Fibroblast of skin of abdomen (primary cell): Measurements from ENCODE around the gene CPVL.
A peak's percentile ranks its signal among the peaks of the same experiment; 100 is the strongest.
"Not testable (repeated sequence)": the region's sequence is repeated elsewhere in the genome, so short reads cannot be mapped to it uniquely, and the experiment has no call there.

ENCODE experiments used
- DNase-seq: peaks from one replicate; pipeline ENCODE4 v3.0.0-alpha.2; 2013

Gene CPVL

DNA sequence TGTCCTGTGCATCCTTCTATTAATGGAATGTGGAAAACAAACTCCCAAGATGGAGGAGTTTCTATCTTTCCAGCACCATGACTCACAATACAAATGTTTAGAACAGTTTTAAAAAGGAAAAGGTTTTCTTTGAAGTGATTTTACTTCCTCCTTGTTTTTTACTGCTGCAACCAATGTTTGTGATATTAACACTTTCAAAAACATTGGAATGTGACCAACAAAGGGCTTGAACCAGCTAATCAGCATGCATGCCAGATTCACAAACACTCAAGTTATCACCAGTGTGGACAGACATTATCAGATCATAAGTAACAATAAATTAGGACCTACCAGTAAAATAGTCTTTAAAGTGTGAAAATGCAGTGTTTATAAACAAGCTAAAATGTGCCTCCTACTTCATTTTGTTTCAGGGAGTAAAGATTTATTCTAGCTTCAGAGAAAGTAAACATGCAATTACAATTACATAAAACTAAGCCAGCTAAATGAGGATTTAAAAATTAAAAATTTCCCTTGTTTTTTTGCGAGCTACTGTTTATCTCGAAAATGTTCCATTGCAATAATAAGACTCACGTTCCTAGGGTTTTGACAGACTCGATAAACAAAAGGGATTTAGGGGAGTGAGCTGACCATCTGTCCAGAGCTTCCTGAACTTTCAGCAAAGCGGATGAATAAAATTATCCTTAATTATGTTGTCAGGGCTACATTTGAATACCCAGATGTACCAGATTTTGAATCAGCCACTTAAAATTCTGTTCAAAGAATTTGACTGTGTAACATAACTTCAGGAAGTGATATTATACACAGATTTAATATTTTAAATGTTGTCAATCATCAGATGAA, 29.8 kb downstream of the CPVL start:
- no peak for DNase-seq

DNA sequence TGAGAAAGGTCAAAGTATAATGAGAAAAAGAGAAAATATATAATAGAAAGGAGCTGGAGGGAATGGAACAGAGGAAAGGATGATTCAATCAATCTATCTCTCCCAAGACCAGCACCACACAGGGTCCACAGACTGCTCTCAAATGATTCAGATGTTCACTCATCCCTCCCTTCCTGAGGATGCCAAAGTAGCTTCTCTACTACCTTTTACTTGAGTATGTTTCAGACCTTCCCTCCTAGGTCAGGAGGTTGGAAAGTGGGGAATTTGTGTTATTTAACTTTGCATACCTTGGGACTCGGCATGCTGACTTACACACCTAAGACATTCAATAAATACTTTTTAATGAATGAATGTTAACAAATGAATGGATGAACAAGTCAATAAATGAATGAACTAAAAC, 30.6 kb downstream of the CPVL start:
- DNase-seq: no peak

DNA sequence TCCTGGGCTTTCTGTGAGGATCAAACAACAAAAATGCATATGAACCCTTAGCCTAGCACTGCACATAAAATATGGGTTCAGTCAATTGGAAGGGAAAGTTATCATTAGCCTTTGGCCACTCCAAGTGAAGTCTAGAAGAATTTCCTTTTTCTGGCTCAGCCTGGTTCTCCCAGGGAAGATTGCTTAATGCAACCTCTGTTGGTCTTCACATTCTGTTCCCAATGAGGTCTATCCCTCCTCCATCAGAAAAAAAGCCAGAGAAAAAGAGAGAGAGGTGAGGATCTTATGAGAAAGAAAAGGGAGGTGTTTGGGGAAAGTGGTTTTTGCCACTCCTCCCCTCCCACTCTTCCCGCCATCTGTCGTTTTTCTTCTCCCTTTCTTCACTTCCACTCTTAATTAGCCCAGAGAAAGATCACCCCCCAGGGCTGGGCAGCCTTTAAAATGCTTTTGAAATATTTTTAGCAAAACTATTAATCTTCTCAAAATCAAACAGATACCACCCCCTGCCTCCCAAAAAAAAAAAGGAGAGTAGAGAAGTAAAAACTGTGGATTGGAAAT, 31.1 kb downstream of the CPVL start:
- no peak for DNase-seq

DNA sequence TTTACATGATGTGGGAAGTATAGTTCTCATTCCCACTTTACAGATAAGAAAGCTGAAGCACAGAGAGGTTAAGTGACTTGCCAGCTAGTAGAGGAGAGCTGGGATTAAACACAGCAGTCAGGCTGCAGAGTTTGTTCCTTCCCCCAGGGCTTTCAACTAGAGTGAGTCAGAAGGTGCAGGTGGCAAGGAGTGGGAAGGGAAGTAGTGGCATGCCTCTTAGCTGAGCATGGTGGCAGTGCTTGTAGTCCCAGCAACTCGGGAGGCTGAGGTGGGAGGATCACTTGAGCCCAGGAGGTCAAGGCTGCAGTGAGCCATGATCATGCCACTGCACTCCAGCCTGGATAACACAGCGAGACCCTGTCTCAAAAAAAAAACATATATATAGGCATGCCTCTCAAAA, 32.1 kb downstream of the CPVL start:
- not testable (repeated sequence) for DNase-seq

DNA sequence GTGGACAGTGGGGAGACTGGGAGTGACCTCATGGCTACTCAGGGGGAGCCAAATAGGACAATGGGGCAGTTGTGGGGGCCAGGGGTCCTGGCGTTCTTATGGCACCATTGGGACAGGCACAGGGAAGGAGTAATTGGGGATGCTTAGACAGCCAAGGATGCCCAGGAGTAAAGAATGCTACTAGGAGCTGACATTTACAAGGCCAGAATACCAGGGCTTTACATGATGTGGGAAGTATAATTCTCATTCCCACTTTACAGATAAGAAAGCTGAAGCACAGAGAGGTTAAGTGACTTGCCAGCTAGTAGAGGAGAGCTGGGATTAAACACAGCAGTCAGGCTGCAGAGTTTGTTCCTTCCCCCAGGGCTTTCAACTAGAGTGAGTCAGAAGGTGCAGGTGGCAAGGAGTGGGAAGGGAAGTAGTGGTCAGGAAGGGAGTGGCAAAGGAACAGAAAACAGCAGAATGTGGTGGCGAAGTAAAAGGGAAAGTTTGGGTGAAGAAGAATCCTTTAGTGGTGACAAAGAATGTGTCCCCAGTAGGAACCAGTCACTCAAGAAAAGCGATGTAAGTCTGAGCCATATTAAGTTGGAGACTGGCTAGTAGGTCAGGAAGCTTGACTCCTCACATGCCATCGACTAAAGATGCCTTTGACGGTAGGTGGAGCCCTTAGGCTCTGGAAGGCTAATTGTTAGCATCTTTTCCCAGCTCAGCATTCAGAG, 32.8 kb downstream of the CPVL start:
- DNase-seq: peak; percentile 18

DNA sequence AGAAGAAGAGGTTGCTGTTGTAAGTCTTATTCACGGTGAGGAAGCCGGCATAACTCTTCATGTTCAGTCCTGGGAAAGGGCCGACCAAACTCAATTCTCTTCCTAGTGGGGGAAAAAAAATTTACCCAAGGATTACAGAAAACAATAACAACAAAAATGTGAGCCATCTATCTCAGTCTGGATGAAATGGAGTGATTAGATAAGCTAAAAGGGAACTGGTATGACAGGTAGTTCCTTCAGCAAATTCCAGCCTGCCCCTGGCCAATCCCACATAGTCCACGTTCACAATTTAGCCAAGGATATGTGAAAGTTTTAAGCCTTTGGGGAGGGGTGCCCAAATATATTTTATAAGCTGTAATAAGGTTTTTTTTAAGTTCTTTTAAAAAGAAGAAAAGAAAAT, 33.6 kb downstream of the CPVL start:
- DNase-seq: no peak

DNA sequence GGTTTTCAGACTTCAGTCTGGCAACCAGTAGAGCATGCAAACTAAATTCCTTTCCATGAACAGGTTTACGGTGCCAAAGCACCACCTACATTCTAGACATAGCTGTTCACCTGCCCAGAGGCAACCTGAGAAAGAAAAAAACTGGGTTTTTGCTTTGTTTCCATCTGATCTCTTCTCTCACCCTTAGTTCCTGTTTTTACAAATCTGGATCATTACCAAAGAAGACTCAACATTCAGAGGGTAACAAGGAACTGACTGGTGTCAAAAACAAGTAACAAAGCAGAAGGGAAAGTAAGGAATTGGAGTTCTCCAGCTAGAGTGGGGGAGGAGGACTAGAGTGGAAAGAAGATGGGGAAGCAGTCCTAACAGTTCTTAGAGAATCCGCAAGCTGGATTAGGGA, 36.4 kb downstream of the CPVL start:
- no peak for DNase-seq

DNA sequence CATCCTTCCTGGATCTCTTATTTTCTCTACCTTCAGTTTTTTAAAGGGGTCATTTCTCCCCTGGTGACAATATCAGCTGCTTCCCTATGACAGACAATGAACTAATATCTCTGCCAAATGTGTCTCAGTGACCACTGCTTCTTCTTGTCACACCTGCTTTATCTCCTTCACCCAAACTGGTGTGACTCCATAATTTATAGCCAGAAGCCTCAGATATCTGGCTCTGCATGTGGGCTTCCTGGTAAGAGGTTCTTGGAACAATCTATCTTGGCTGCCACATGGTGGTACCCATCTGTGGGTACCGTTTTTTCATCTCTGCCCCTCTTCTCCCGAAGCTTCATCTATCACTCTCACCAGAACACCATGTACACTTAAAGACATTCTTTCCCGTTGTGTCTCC, 37.0 kb downstream of the CPVL start:
- DNase-seq: no peak

DNA sequence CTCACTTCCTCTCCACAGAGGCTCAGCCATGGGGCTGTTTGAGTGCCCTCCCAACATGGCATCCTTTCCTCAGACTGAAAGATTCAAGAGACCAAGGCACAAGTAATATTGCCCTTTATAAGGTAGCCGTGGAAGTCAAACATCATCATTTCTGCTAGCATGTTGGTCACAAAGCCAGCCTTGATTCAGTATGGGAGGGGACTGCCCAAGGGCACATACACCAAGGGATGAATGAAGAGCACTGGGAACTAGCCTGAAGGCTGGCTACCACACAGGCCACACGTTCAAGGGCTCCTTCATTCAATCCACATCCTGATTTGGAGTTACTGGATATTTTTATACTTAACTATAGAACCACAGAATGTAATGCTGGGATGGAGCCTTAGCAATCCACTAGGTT, 39.3 kb downstream of the CPVL start:
- no peak for DNase-seq

DNA sequence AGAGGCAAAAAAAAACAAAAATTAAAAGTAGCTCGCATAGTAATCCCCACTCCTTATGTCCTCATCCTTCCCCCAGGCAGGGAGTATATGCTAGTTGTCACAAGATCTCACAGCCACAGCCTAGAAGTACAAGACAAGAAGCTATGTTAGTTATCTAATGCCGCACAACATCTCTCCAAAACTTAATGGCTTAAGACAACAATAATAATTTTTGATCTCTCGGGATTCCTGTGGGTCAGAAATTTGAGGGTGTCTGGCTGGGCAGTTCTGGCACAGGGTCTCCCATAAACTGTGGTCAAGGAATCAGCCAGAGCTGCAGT, 39.7 kb downstream of the CPVL start:
- no peak for DNase-seq

DNA sequence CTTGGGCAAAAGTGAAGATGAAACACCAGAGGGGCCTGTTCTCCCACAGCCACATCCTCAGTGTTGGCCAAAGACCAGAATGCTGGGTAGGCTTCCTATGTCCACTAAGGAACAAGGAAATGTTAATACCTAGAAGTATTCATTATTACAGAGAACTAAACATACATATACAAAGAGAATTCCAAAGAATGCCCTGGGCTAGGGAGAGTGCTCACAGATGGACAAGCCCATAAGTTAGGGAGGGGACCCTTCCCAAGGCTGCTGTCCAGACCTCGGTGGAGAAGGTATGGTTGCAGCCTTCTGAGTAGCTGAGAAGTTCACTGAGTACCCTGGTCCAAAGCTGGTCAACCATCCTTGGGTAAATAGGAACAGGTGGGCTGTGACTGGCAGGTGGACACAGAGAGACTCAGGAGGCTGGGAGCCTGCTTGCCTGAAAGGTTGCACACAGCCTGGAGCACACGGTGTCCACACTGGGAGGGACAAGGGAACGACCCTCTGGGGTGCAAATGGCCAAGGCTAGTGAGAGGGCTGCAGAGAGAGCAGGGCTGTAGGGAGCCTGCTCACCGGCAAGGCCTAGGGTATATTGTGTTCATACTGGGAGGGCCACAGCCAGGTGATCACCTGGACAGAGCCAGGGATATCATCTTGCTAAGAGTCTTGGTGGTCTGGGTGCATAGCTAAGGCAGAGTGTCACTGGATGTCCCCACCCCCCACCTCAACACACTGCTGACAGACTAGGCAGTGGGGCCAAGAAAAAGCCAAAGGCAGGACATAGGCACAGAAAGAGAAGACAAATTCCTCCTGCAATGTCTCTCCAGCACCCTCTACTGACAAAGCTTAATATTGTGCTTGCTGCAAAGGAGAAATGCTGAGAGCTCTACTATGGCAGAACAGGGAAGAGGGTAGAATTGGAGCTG, 40.3 kb downstream of the CPVL start:
- peak; percentile 75 for DNase-seq

DNA sequence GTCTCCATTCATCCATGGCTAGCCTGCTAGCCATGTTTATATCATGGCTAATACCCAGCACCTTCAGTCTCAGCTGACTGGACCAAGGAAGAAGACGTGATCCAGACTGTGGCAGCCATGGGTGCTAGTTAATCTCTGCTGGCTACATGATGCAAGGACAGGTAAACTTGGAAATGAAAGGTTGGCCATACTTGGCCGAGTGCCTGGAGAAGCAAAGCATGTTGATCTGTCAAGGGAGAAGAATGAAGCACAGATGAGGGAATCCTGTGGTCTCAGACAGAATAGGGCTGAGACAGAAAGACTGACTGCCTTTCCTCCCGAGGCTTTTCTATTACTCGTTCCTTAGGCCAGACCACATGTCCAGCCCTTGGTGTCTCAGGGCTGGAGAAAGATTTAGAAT, 41.1 kb downstream of the CPVL start:
- DNase-seq: peak; percentile 72

DNA sequence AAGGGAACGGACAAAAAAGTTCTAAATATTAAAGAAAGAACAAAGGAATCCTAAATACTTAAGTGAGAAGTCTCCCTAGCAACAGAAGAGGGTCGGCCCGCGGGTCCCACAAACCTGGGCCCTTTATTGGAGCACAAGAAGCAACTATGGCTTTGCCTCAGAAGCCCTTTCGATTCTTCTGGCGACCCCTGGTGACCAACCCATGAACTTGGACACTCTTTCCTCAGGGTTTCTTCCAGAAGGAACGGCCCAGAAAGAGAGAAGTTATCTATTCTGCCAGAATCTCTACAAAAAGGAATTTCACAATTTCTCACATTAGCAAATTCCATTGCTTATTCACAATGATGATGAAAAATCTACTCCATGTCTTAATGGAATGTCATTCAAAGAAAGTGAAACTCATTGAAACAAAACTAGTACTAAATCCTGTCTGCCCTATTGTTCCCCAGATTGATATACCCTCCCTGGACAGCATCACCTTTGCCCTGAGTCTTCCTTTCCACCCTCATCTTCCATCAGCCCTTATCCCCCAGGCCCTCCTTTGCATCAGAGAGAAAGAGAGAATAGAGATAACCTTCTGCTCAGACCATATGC, 43.7 kb downstream of the CPVL start:
- DNase-seq: peak; percentile 86

DNA sequence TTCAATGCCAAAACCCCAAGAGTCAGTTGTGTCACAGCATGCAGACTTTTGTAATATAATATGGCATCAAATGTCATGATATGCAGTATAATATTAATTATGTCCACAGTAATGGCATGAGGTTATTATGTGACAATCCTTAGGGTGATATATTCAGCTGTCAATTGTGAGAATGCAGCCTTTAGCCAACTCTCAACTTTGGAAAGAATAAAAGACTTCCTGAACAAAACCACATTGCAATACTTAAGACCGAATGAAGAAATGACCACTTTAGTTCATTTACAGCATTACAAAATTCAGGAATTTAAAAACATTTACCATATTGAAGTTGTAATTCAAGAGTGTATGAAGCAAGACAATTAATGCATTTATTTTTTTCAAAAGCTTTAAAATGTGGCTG, 45.4 kb downstream of the CPVL start:
- peak; percentile 68 for DNase-seq

DNA sequence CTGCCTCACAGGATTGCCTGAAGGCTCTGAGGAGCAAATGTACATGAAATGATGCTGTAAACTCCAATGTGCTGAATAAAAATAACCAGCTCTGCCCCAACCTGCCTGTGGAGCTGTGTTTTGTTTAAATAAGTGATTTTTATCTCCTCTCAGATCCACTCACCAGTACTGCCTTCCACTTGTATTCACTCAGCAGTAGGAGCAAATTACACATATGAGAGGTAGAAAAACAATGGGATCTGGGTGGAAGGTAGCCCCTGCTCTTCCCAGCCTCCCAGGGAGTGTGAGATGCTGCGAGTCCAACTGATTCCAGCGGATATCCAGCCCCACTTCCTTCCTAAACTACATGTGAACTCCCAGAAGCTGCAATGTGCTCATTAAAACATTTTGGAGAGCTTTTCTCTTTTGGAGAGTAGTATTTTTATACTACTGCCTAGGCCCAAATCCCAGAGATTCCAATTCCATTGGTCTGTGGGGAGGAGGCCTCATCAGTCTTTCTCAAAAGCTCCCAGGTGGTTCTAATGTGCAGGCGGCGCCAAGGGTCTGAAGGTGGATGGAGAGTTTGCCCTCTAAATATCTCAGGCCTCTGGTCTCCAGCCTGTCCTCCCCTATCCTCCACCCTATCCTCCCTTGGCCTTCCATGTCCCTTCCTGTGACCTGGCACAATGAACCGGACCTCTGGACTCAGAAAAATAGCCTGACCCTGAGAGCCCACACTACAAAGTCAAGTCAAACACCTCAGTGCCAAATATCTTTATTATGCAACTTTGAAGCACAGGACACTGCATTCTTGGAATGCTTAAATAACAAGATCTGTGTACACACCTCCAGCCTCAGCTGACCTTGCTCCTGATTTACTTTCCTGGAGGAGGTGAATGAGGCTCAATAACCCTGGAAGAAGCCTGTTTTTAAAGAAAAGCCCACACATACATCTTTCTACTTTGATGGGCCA, 46.2 kb downstream of the CPVL start:
- no peak for DNase-seq

DNA sequence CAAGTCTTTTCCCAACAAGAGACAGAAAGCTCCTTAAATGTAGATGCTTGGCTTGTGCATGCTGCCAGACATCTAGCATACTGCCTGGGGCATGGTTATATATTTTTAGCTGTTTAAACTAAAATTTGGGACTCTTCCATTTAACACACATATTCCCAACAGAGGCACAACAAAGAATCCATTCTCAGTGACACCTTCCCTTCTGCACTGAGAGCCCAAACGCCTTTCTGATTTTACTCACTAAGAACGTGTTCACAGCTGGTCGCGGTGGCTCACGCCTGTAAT, 49.9 kb downstream of the CPVL start:
- DNase-seq: no peak

DNA sequence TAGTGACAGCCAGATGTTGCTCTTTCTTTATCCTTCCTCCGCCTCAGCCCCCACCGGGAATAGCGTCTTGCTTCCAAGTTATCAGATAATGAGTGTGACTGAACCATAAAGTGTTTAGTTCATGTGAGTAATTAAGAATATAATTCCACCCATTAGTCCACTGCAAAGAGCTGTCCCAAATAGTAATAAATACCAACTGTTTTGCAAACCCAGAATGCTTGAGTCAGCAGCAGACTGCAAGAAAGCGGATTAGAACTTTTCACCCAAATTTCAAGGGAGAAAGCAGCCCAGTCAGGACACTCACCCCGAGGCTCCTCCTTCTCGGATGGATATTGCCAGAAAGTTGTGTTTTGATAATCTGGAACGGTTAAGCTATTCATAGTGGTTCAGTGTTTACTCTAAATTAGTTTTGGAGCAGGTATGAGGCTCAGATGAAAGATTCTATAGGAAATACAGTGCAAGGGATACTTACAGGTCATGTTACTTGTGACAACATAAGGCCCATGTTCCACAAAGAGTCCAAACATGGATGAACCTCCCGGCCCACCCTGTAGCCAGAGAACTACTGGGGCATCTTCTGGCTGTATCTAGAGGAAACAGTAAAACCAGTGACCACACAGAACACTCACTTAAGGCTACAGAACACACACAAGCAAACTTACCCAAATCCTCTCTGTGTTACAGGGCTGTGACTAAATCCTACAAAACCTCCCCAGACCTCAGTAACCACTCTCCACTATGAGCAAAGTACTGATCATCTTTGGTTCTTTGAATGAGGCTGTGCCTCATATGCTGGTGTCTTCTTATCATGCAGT, 50.5 kb downstream of the CPVL start:
- DNase-seq: peak; percentile 58

DNA sequence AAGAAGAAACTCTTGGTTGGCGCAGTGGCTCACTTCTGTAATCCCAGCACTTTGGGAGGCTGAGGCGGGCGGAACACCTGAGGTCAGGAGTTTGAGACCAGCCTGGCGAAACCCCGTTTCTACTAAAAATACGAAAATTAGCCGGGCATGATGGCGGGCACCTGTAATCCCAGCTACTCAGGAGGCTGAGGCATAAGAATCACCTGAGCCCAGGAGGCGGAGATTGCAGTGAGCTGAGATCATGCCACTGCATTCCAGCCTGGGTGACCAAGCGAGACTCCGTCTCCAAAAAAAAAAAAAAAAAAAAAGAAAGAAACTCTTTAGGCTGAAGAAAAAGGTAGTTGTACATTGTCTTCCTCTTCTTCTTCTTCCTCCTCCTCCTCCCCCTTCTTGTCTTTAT, 53.2 kb downstream of the CPVL start:
- not testable (repeated sequence) for DNase-seq

DNA sequence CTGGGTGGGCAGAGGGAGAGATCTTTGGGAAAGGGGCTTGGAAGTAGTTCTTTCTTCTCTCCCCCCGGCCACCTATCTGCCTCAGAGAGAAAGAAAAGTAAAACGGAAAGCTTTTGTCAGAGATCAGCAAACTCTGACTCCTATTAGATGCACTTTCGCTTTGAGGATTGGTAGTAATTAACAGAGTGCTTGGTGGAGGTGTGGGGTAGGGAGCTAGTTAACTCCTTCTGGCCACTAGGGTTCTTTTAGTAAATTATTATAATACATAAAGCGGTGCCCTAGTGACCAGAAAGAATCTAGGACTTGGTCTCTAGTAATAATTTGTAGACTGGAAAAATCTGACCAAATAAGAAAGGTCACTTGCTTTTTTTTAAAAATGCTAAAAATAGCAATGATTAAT, 54.6 kb downstream of the CPVL start:
- no peak for DNase-seq

DNA sequence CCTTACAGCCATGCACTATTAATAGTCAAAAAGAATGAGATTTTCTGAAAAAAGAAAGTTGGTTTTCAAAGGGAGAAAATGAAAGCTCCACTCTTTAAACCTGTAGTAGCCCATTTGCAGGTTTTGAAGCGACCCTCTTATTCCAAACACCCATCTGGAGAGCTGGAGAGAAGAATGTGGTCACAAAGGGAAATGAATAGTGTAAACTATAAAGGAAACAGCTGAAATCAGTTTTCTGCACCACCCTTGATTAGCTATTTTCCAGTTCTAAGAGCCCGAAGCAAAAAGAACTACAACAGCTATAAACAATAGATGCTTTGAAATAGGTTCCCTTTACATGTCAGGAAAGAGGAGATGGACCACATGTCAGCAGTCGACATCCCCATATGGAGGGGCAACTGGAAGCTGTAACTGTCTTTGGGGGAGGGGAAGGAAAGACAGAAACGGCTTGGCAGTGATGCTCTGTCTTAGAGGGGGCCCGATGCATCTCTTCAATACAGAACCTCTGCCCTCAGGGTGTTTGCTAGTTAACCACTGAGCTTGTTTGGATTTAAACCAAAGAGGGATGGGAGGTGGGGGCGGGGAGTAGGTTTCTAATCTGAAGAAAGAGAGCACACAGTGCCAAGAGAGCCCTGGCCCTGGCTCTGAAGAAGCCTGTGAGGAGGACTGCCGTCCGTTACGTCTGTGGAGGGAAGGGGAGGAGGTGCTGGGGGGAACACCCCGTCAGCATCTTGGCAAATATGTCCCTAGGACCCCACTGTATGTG, 55.3 kb downstream of the CPVL start:
- peak; percentile 64 for DNase-seq
